Ectodermal cell (in vitro differentiated cells): ENCODE data around the gene SPTBN4.
A peak's percentile ranks its signal among the peaks of the same experiment; 100 is the strongest.

Experiments used
- H3K27ac ChIP-seq: 2 replicates; pipeline ENCODE4 v1.7.0; 2013; ENCODE audit warnings: mild to moderate bottlenecking, low read depth, low read length; ENCODE audit not compliant: insufficient read depth, poor library complexity, severe bottlenecking
- H3K27me3 ChIP-seq: 2 replicates; pipeline ENCODE4 v1.7.0; 2013; ENCODE audit warnings: mild to moderate bottlenecking, low read length; ENCODE audit not compliant: insufficient read depth, control insufficient read depth, poor library complexity, severe bottlenecking
- H3K36me3 ChIP-seq: one replicate; pipeline ENCODE4 v1.7.0; 2013; ENCODE audit warnings: low read length; ENCODE audit not compliant: control insufficient read depth, insufficient read depth
- H3K4me1 ChIP-seq: one replicate; pipeline ENCODE4 v1.7.0; 2013; ENCODE audit warnings: low read length; ENCODE audit not compliant: control insufficient read depth, insufficient read depth
- H3K4me3 ChIP-seq: 2 replicates; pipeline ENCODE4 v1.7.0; 2013; ENCODE audit warnings: low read depth, low read length, control low read depth; ENCODE audit not compliant: insufficient read depth
- H3K9me3 ChIP-seq: 2 replicates; pipeline ENCODE4 v1.7.0; 2013; ENCODE audit warnings: mild to moderate bottlenecking, low read length, moderate library complexity; ENCODE audit not compliant: control insufficient read depth
- WGBS, 2 experiments: methylation state at CpG; one replicate each; pipeline ENCODE4 v1.1.7; 2013; ENCODE audit warnings: missing lambda C conversion rate in 2 of 2; 5-methylcytosine and 5-hydroxymethylcytosine counted together

SPTBN4 gene

GRCh38 chr19:40547836-40548235, 81.0 kb downstream of the SPTBN4 start:
- no peak overlapping the region for H3K27ac ChIP-seq
- peaks cover 38% of the 10 kb centered on the region for H3K27me3 ChIP-seq
- no peaks in the 10 kb centered on the region for H3K9me3 ChIP-seq
- no peaks in the 10 kb centered on the region for H3K36me3 ChIP-seq
- H3K4me1 ChIP-seq = no peaks in the 10 kb centered on the region
- WGBS, 2 experiments = 70 to 100% methylated on average over 1 of the region's 1 CpG
- no peak overlapping the region for H3K4me3 ChIP-seq

GRCh38 chr19:40549007-40549708, 82.4 kb downstream of the SPTBN4 start:
- no peaks in the 10 kb centered on the region for H3K9me3 ChIP-seq
- 3 to 4% methylated on average over 43 of the region's 43 CpGs for WGBS, 2 experiments
- H3K4me1 ChIP-seq = no peaks in the 10 kb centered on the region
- no peaks in the 10 kb centered on the region for H3K36me3 ChIP-seq
- H3K4me3 ChIP-seq = peak overlapping the region; percentile 12
- no peak overlapping the region for H3K27ac ChIP-seq
- H3K27me3 ChIP-seq = peaks cover 51% of the 10 kb centered on the region

- no peak overlapping the region for H3K4me3 ChIP-seq
- H3K27ac ChIP-seq = no peak overlapping the region
- H3K36me3 ChIP-seq = no peaks in the 10 kb centered on the region
- H3K27me3 ChIP-seq = peaks cover 69% of the 10 kb centered on the region
- no peaks in the 10 kb centered on the region for H3K9me3 ChIP-seq
- H3K4me1 ChIP-seq = no peaks in the 10 kb centered on the region
- 82 to 85% methylated on average over 4 of the region's 4 CpGs for WGBS, 2 experiments
These were observed 84.2 kb downstream of the SPTBN4 start for GRCh38 chr19:40550951-40551350.

DNA sequence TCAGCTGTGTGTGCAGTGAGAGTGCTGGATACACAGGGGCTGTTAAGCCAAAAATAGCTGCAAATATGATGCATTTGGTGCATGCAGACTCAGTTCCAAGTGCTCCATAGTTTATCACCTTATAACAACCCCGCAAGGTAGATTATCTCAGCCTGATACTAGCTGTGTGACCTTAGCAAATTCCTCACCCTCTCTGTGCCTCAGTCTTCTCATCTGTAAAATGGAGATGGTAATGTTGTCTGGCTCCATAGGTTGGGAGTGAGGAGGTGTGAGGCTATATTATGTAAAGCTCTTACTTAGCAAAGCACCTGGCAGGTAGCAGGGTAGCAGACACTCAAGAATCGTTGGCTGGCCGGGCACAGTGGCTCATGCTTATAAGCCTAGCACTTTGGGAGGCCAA, 86.0 kb downstream of the SPTBN4 start:
- no peaks in the 10 kb centered on the region for H3K36me3 ChIP-seq
- 98 to 99% methylated on average over 3 of the region's 3 CpGs for WGBS, 2 experiments
- no peak overlapping the region for H3K27ac ChIP-seq
- H3K9me3 ChIP-seq = no peaks in the 10 kb centered on the region
- peaks cover 72% of the 10 kb centered on the region for H3K27me3 ChIP-seq
- no peaks in the 10 kb centered on the region for H3K4me1 ChIP-seq
- no peak overlapping the region for H3K4me3 ChIP-seq

DNA sequence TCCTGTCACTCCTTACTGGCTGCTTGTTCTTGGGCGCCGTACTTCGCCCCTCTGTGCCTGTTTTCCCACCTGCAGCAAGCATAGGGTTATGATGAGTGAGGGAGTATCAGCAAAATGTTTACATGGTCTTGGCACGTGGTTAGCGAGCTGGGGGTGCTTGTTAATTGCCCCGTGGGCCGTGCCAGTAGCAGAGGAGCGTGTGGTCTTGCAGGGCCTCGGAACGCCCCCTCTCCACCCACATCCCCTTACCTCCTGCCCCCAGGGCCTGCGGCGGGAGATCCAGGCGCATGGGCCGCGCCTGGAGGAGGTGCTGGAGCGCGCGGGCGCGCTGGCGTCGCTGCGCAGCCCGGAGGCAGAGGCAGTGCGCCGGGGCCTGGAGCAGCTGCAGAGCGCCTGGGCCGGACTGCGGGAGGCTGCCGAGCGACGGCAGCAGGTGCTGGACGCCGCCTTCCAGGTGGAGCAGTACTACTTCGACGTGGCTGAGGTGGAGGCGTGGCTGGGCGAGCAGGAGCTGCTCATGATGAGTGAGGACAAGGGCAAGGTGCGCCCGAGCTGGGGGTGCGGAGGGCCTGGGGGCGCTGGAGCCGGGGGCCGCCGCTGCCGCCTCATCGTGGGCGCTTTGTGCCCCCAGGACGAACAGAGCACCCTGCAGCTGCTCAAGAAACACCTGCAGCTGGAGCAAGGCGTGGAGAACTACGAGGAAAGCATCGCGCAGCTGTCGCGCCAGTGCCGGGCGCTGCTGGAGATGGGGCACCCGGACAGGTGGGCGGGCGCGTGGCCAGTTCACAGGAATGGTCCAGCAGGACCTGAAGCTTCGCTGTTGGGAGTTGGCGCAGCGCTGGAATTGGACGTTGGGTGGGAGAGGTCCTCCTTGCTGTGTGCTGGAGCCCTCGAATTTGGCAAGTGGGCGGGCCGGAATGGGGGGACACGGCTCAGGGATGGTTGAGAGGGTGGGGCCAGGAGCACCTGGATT, 87.4 kb downstream of the SPTBN4 start:
- Histone ChIP-seq H3K9me3 (no peaks in the 10 kb centered on the region), H3K4me3 (no peak overlapping the region), H3K4me1 (no peaks in the 10 kb centered on the region), H3K36me3 (no peaks in the 10 kb centered on the region), H3K27me3 (peaks cover 58% of the 10 kb centered on the region), H3K27ac (no peak overlapping the region)
- 38 to 39% methylated on average over 69 of the region's 69 CpGs for WGBS, 2 experiments

DNA sequence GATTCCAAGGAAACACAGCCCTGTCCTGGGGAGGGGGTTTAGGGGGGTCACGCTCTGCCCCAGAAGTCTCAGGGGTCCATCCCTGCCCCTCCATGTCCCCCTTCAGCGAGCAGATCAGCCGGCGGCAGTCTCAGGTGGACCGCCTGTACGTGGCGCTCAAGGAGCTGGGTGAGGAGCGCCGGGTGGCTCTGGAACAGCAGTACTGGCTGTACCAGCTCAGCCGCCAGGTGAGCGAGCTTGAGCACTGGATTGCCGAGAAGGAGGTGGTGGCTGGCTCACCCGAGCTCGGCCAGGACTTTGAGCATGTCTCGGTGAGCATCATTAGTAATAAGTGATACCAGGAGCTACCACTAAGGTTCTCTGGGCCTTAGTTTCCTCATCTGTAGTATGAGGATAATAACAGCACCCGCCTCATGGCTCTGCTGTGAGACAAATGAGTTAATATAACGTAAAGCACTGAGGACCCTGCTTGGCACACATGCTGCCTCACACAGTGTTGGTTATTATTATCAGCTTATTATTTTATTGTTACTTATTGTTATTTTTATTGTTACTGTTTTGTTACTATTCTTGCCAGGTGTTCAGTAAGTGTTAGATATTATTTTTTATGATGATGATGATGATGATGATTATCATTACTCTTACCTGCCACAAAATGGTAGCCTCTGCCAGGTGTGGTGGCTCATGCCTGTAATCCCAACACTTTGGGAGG, 89.3 kb downstream of the SPTBN4 start:
- Histone ChIP-seq H3K27me3 (peaks cover 55% of the 10 kb centered on the region), H3K9me3 (no peaks in the 10 kb centered on the region), H3K4me1 (no peaks in the 10 kb centered on the region), H3K27ac (no peak overlapping the region), H3K4me3 (no peak overlapping the region), H3K36me3 (no peaks in the 10 kb centered on the region)
- 86 to 87% methylated on average over 17 of the region's 17 CpGs for whole genome bisulfite sequencing, 2 experiments

- H3K27ac ChIP-seq = no peak overlapping the region
- H3K4me3 ChIP-seq = no peak overlapping the region
- no peaks in the 10 kb centered on the region for H3K36me3 ChIP-seq
- H3K4me1 ChIP-seq = no peaks in the 10 kb centered on the region
- 87 to 89% methylated on average over 24 of the region's 24 CpGs for WGBS, 2 experiments
- peaks cover 55% of the 10 kb centered on the region for H3K27me3 ChIP-seq
- no peaks in the 10 kb centered on the region for H3K9me3 ChIP-seq
These were observed 90.2 kb downstream of the SPTBN4 start for GRCh38 chr19:40556953-40557530.

DNA sequence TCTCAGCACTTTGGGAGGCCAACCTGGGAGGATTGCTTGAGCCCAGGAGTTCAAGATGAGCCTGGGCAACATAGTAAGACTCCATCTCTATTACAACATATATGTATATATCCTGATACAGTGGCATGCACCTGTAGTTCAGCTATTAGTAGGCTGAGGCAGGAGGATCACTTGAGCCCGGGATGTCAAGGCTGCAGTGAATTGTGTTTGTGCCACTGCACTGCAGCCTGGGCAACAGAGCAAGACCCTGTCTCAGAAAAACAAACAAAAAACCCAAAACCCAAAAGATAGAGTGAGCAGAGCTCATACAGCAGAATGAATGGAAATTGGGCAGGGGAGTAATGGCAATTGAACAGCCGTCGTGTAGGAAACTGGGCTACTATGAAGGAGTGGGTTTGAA, 92.6 kb downstream of the SPTBN4 start:
- 88 to 93% methylated on average over 3 of the region's 3 CpGs for WGBS, 2 experiments
- Histone ChIP-seq H3K27ac (no peak overlapping the region), H3K36me3 (no peaks in the 10 kb centered on the region), H3K27me3 (peaks cover 42% of the 10 kb centered on the region), H3K4me3 (no peak overlapping the region), H3K4me1 (no peaks in the 10 kb centered on the region), H3K9me3 (no peaks in the 10 kb centered on the region)

DNA sequence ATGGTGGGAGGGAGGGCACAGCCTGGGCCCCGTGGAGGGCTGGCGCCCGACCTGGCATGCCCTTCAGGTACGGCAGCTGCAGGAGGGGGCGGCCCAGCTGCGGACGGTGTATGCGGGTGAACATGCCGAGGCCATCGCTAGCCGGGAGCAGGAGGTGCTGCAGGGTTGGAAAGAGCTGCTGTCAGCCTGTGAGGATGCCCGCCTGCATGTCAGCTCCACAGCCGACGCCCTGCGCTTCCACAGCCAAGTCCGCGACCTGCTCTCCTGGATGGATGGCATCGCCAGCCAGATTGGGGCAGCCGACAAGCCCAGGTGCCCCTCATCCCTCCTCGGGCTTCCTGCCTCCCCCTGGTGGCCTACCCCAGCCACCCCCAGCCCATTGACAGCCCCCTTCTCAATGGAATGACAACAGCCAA, 93.3 kb downstream of the SPTBN4 start:
- H3K27ac ChIP-seq = no peak overlapping the region
- H3K9me3 ChIP-seq = no peaks in the 10 kb centered on the region
- H3K4me1 ChIP-seq = no peaks in the 10 kb centered on the region
- H3K36me3 ChIP-seq = no peaks in the 10 kb centered on the region
- peaks cover 42% of the 10 kb centered on the region for H3K27me3 ChIP-seq
- 80 to 82% methylated on average over 20 of the region's 20 CpGs for WGBS, 2 experiments
- H3K4me3 ChIP-seq = no peak overlapping the region
